Right atrium auricular region (tissue), 2 donors: Measurements from ENCODE around the gene SYT4. TPM values are rescaled to one million over a fixed set of nuclear protein-coding genes. Genes with fewer than 3 reads are reported as not detected.

ENCODE experiments used
- DNase-seq: peaks from one replicate; pipeline ENCODE4 v3.0.0-alpha.2; 2019; ENCODE audit warnings: low spot score
- H3K27ac ChIP-seq, 2 donors: fragments of 200-600 bp; sonication (generic); 1 replicate in 1 of 2; 2 replicates in 1 of 2; pipeline ENCODE4 v1.5.1; 2016 to 2019
- H3K27me3 ChIP-seq, 2 donors: fragments of 200-600 bp; sonication (generic); one replicate each; pipeline versions ENCODE4 v1.5.1 to v1.6.0; 2017 to 2019
- H3K36me3 ChIP-seq: fragments of 200-600 bp; sonication (generic); one replicate; pipeline ENCODE4 v1.5.1; 2016
- H3K4me1 ChIP-seq, 2 donors: fragments of 200-600 bp; sonication (generic); one replicate each; pipeline versions ENCODE4 v1.5.1 to v1.6.0; 2017 to 2019
- H3K4me3 ChIP-seq, 2 donors: fragments of 200-600 bp; sonication (generic); 1 replicate in 1 of 2; 2 replicates in 1 of 2; pipeline ENCODE4 v1.5.1; 2017 to 2019; ENCODE audit warnings: mild to moderate bottlenecking in 1 of 2, moderate library complexity in 1 of 2
- H3K9me3 ChIP-seq, 2 donors: fragments of 200-600 bp; sonication (generic); one replicate each; pipeline ENCODE4 v1.5.1; 2019
- total RNA-seq, 2 donors: library from RNA; depleted of rRNA; stranded (reverse); fragments of >200 nt; gene quantifications; one replicate each; pipeline ENCODE4 v1.1.0, GENCODE V29; 2016
- TF ChIP-seq, protein P1 (sequence below), 2 donors: fragments of 200-600 bp; sonication (generic); IDR thresholded peaks; one replicate each; pipeline ENCODE4 v1.5.1; 2019; ENCODE audit warnings: antibody characterized with exemption in 2 of 2

Gene SYT4
- total RNA-seq, 2 donors from 2014 or later, result 7.1 to 14.5 TPM

DNA sequence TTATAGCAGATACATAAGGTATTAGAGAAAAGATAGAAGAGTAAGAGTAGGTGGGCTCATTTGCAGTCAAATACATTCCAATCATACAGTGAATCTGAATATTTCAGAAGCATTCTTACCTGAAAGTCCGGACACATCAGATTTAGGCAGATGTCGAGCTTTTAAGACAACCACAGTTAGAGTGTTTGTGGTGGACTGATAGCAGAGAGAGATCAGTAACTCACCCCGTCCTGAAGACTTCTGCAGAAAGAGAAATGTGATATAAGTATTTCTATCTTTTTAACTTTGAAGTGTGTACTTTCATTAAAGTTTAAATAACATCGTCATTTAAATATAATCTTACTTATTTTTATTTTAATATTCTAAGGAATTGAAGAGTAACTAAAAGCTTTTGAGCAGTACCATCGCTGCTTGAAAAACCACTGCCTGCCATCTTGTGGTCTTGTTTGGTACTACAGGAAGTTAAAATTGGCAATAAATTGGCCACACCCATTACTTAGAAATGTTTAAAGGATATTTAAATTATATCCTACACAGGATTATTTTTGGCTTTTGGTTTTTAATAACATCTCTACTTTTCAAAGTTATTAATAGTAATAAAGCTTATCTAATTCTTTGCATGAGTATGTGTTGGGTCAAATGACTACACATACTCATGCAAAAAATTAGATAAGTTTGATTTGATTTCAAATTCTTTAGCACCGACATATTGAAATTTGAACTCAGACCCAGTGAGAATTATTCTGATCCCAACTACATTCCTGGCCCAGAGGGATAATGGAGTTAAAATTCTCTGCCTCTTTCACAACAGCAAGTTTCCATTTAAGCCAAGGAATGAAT, 5.5 kb downstream of the SYT4 start:
- Histone ChIP-seq H3K9me3 (peaks cover 0 to 5% of the 10 kb centered on the region in 2 donors), H3K4me1 (no peaks in the 10 kb centered on the region), H3K27me3 (no peaks in the 10 kb centered on the region), H3K36me3 (no peaks in the 10 kb centered on the region), H3K4me3 (no peak overlapping the region), H3K27ac (no peak overlapping the region)
- TF ChIP-seq, protein P1, sequence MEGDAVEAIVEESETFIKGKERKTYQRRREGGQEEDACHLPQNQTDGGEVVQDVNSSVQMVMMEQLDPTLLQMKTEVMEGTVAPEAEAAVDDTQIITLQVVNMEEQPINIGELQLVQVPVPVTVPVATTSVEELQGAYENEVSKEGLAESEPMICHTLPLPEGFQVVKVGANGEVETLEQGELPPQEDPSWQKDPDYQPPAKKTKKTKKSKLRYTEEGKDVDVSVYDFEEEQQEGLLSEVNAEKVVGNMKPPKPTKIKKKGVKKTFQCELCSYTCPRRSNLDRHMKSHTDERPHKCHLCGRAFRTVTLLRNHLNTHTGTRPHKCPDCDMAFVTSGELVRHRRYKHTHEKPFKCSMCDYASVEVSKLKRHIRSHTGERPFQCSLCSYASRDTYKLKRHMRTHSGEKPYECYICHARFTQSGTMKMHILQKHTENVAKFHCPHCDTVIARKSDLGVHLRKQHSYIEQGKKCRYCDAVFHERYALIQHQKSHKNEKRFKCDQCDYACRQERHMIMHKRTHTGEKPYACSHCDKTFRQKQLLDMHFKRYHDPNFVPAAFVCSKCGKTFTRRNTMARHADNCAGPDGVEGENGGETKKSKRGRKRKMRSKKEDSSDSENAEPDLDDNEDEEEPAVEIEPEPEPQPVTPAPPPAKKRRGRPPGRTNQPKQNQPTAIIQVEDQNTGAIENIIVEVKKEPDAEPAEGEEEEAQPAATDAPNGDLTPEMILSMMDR (IDR thresholded peaks at IDR 0.05), result peak; percentile 69 to 86
- DNase-seq, result no peak

DNA sequence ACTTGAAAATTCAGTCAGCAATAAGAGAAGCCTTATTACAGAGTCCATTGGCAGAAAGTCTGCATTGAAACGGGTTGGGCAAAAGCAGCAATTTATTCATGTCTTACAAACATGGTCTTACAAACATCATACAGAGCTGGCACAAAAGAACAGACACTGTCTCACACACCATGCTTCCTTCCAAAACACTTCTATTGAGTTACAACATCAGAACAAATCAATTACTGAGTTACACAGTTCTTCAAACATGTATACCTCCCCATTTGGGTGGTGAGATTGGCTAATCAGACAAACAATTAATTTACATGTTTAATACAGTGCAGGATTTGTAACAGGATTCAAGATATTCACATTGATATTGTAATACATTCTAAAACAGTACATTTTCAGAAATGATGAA, 9.5 kb downstream of the SYT4 start:
- H3K36me3 ChIP-seq, result no peaks in the 10 kb centered on the region
- no peaks in the 10 kb centered on the region for H3K27me3 ChIP-seq
- TF ChIP-seq, protein P1 (IDR thresholded peaks at IDR 0.05), result no peak
- H3K4me1 ChIP-seq, result no peaks in the 10 kb centered on the region
- DNase-seq, result no peak
- H3K27ac ChIP-seq, result no peak overlapping the region
- H3K4me3 ChIP-seq, result no peak overlapping the region
- peaks cover 0 to 5% of the 10 kb centered on the region in 2 donors for H3K9me3 ChIP-seq

DNA sequence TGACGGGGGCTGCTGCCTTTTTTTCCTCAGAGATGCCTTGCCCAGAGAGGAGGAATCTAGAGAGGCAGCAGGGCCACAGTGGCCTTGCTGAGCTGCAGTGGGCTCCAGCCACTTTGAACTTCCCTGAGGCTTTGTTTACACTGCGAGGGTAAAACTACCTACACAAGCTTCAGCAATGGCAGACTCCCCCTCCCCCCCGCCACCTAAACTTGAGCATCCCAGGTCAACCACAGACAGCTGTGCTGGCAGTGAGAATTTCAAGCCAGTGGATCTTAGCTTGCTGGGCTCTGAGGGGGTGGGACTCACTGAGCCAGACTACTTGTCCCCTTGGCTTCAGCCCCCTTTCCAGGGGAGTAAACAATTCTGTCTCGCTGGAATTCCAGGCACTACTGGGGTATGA, 11.8 kb downstream of the SYT4 start:
- Histone ChIP-seq H3K4me3 (no peak overlapping the region), H3K9me3 (peaks cover 0 to 5% of the 10 kb centered on the region in 2 donors), H3K27me3 (no peaks in the 10 kb centered on the region), H3K4me1 (no peaks in the 10 kb centered on the region), H3K36me3 (no peaks in the 10 kb centered on the region), H3K27ac (no peak overlapping the region)
- no peak for DNase-seq
- TF ChIP-seq, protein P1 (IDR thresholded peaks at IDR 0.05), result no peak

DNA sequence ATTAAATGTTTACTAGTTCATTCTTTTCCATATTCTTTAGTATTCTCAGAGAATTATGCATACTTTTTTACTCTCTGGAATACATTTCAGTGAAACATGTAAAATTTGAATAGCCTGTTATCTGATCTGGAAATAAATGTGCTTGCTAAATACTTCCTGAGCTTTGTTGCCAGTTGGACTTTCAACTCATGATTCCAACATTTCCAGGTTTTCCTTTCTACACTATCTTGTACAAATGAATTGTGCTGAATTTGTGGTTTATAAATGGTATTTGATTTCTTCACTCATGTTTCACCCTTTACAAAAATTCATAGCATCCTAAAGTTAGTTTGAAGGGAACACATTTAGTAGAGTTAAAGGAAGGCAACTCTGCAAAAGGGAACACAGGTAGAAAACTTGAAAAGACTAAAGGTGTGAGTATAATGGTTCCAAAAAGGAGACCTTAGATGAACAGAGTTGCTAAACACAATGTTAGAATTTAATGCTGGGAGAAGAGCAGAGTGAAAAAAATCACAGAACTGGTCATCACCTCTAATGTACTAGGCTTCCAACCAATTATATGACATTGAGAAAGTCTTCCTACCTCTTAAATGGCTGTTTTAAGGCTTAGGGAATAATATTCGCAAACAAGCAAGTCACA, 28.6 kb downstream of the SYT4 start:
- no peak for DNase-seq

DNA sequence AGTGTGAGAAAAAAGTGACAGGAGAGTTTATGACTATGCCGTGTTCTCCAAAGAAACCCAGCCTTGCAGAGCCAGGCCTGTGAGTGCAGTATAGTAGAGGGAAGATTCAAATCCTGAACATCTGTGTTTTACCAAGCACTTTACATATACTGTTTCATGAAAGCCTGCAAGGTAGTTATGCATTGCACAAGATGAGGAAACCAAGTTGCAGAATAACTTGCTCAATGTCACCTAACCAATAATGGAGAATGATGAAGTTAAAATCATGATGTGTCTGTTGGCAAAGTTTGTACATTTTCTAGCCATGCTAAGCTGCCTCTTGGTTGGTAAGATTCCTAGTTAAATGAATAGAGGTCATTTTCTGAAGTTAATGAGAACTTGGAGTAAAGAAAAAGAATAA, 29.3 kb downstream of the SYT4 start:
- no peaks in the 10 kb centered on the region for H3K9me3 ChIP-seq
- DNase-seq, result no peak

More for the DNA sequence above, 28.6 kb downstream of the SYT4 start:
- Histone ChIP-seq H3K4me1 (no peaks in the 10 kb centered on the region), H3K27ac (no peak overlapping the region), H3K36me3 (no peaks in the 10 kb centered on the region), H3K27me3 (no peaks in the 10 kb centered on the region), H3K9me3 (no peaks in the 10 kb centered on the region), H3K4me3 (no peak overlapping the region)
- TF ChIP-seq, protein P1 (IDR thresholded peaks at IDR 0.05), result no peak

More for the DNA sequence above, 29.3 kb downstream of the SYT4 start:
- H3K4me1 ChIP-seq, result no peaks in the 10 kb centered on the region
- no peak overlapping the region for H3K27ac ChIP-seq
- H3K27me3 ChIP-seq, result no peaks in the 10 kb centered on the region
- H3K36me3 ChIP-seq, result no peaks in the 10 kb centered on the region
- no peak overlapping the region for H3K4me3 ChIP-seq
- TF ChIP-seq, protein P1 (IDR thresholded peaks at IDR 0.05), result no peak
